GM19023 (cell line): Measurements from ENCODE around the gene IL12A.

Experiments
- ATAC-seq: cut with Tn5 transposase; IDR thresholded peaks from one replicate; pipeline ENCODE4 v1.9.1; 2021; ENCODE audit warnings: mild to moderate bottlenecking, moderate library complexity; ENCODE audit not compliant: unreplicated experiment

IL12A gene

GRCh38 chr3:159989973-159990846, 1.6 kb downstream of the IL12A start:
- ATAC-seq: no peak

GRCh38 chr3:159991591-159991990, 3.0 kb downstream of the IL12A start:
- no peak for ATAC-seq

- ATAC-seq: no peak
Measured at GRCh38 chr3:159992589-159992988, 4.0 kb downstream of the IL12A start.

- no peak for ATAC-seq
Measured at GRCh38 chr3:159994182-159994581, 5.5 kb downstream of the IL12A start.

GRCh38 chr3:159995091-159995490, 6.5 kb downstream of the IL12A start:
- no peak for ATAC-seq

- ATAC-seq: no peak
Measured at GRCh38 chr3:159996018-159996417, 7.4 kb downstream of the IL12A start.

GRCh38 chr3:159996959-159997358, 8.3 kb downstream of the IL12A start:
- ATAC-seq: no peak

- no peak for ATAC-seq
Measured at GRCh38 chr3:160001148-160001760, 12.6 kb downstream of the IL12A start.

- ATAC-seq: no peak
Measured at GRCh38 chr3:160001850-160002623, 13.4 kb downstream of the IL12A start.

GRCh38 chr3:160003520-160004128, 15.0 kb downstream of the IL12A start:
- peak; percentile 89 for ATAC-seq

- ATAC-seq: no peak
Measured at GRCh38 chr3:160005004-160005403, 16.4 kb downstream of the IL12A start.

- no peak for ATAC-seq
Measured at GRCh38 chr3:160006282-160007163, 17.9 kb downstream of the IL12A start.

- ATAC-seq: no peak
Measured at GRCh38 chr3:160008961-160009360, 20.3 kb downstream of the IL12A start.

GRCh38 chr3:160009525-160009924, 20.9 kb downstream of the IL12A start:
- no peak for ATAC-seq

- ATAC-seq: peak; percentile 73
Measured at GRCh38 chr3:160010578-160010977, 21.9 kb downstream of the IL12A start.

GRCh38 chr3:160012108-160012507, 23.5 kb downstream of the IL12A start:
- ATAC-seq: peak; percentile 72

GRCh38 chr3:160016972-160017371, 28.3 kb downstream of the IL12A start:
- no peak for ATAC-seq

- ATAC-seq: no peak
Measured at GRCh38 chr3:160018959-160019358, 30.3 kb downstream of the IL12A start.

GRCh38 chr3:160020057-160020711, 31.5 kb downstream of the IL12A start:
- no peak for ATAC-seq

- ATAC-seq: no peak
Measured at GRCh38 chr3:160022068-160022467, 33.4 kb downstream of the IL12A start.
